ENCODE results near the gene CWF19L2.
A peak's percentile ranks its signal among the peaks of the same experiment; 100 is the strongest.
"Not testable (repeated sequence)": the region's sequence is repeated elsewhere in the genome, so short reads cannot be mapped to it uniquely, and the experiment has no call there.

Gene CWF19L2

DNA sequence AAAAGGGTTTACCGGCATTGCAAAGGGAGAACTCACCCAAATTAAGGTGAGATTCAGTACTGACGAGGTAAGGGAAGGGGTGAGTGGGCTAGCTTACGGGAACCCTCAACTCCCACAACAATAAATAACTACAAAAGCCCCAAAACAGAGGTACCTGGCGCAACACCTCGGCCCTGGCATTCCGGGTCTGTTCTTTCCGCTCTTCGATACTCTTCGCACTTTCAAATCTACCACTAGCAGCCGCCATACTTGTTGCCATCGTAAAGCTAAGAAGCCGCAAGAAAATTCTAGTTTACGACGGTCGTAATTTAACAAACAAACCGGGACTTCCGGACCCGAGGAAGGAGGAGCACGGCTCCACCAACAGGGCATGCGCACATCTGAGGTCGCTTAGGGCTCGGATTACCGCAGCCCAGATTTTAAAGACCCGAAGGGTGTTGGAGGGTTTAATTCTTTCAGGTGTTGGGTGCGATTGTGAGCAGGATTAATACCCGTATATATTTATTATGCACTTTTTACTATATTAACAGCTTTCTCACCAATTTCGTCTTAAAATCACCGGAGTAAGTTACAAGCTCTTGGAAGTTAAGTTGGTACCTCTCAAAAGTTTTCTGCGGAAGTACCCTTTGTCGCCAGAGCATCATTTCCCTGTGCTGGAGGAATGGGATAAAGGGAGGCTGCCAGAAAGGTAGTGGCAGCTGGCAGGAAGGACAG, at the start of gene CWF19L2:
Gene CWF19L2 (minus strand): TSS at position 268 of the 714 bp plus-strand sequence. CDS start 9 bp downstream, at position 259.
- peak; percentile 95 for DNase-seq

DNA sequence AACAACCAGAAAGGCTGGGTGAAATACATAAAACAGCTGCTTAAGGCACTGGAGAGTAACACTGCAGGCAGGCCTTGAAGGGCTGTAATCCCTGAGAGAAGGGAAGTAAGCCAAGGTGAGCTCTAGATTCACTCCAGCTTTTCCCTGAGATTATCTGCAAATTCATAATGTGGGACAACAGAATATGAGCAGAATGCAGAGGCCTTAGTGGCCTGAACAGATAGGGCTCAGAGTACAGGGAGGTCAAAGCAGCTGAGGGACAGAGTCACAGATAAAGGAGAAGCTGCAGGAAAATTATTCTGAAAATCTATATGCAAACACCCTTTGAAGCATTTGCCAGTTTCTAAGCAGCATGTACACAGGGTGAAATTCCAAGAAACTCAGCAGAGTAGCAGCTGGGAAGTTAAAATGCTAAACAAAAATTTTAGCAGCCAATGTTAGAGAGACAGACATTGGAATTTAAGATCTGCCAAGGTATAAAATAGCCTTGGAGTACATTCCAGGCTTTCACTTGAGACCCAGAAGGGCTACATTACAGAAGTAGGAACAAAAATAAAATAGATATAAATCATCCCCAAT, 48.1 kb upstream of the CWF19L2 start:
- DNase-seq, result no peak

DNA sequence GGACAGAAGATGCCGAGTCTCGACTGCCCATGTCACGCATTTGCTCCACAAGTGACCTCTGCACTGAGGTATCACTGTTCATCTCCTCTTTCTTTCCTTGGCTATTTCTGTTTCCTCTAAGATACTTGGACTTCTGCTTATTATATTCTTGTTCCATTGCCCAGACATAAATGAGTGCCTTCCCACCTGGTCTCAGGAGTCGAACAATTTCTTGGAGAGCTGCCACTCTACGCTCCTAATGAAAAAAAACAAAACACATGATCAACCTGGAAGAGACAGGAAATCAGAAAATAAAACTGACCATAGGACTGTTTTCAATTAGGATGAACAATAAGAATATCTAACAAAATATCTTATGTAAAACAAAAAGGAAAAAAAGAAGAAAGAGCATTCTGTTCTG, 47.4 kb upstream of the CWF19L2 start:
- DNase-seq, result no peak

DNA sequence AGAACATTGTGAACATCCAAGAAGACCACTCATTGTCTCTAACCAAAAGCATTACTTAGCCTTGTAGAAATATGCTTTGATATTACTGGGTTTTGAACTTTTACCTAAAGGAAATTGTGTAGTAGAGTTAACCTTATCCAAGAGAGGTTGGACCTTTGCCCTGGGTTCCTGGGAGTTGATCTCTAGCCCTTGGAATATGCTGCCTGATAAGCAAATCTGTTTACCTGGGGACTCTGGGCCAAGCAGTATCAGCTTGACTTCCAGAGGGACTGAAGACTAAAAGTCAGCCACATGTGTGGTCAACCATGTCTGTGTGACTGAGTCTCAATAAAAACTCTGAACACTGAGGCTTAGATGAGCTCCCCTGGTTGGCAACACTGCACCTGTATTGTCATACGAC, 44.1 kb upstream of the CWF19L2 start:
- DNase-seq, result no peak

DNA sequence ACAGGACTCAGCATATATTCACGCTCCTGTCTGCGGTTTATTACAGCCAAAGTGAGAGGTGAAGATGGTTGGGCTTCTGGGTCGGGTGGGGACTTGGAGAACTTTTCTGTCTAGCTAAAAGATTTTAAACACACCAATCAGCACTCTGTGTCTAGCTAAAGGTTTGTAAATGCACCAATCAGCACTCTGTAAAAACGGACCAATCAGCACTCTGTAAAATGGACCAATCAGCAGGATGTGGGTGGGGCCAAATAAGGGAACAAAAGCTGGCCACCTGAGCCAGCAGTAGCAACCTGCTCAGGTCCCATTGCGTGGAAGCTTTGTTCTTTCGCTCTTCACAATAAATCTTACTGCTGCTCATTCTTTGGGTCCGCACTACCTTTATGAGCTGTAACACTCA, 39.7 kb upstream of the CWF19L2 start:
- DNase-seq, result not testable (repeated sequence)

DNA sequence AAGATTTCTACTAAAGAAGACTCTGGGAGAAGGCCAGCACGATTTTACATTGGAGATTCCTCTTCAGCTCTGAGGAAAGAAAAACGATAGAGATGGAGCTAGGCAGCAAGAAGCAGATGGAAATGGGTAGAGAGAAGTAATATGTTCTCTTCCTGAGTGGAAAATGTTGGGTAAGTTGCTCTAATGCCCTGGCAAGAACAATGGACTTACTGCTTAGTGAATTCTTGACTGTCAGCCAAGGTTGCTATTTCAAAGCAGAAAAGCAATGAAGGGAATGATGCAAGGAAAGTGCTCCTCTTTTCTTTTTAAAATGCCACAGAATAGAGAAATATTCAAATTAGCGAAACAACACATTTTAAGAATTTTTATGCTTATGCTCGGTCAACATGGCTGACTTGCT, 38.4 kb upstream of the CWF19L2 start:
- no peak for DNase-seq

DNA sequence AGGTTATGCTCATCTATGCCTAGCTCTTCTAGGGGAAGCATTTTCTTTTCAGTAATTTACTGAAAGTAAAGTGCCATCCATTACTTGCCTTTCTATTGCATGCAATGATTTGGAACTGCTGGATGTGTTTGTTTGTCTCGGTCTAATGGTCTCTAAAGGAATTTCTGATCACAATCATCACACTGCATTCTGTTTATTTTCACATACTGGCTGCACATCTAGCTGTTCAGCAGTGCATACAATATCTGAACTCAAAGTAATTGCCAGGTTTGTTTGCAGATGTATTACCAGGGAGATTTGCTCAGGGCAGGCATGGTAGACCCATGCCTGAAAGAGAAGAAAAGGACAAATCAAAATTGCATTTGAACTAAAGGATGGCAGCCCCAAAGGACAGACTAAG, 36.4 kb upstream of the CWF19L2 start:
- peak; percentile 6 for DNase-seq

DNA sequence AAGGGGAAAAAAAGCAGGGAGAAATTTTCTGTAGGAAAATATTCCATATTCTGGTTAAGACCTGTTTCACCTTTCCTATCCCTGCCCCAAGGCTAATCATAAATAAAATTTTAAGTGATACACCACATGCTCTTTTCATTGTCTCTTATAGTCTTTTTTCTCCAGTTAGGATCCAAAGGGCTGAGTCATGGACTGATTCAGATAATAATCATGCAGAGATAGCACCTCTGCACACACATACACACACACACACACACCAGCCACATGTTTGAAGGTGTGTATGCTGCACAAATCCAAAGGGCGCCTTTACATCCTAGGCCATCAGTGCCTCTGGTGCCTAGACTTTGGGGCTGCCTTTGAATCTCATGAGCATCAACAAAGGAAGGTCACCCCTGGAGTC, 35.5 kb upstream of the CWF19L2 start:
- no peak for DNase-seq

DNA sequence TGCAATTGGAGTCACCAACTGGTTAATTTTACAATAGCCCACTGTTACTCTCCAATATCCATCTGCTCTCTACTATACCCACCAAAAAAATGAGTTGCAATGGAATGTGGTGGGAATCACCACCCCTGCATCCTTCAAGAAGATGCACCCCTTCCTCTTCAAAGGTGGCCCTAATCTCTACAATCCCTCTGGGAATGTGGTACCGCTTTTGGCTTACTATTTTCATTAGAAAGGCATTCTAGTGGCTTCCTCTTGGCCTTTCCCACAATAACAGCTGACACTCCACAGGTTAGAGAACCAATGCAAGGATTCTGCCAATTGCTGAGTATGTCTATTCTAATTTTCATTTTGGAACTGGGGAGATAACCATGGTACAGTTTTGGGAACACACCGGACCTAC, 33.2 kb upstream of the CWF19L2 start:
- no peak for DNase-seq

DNA sequence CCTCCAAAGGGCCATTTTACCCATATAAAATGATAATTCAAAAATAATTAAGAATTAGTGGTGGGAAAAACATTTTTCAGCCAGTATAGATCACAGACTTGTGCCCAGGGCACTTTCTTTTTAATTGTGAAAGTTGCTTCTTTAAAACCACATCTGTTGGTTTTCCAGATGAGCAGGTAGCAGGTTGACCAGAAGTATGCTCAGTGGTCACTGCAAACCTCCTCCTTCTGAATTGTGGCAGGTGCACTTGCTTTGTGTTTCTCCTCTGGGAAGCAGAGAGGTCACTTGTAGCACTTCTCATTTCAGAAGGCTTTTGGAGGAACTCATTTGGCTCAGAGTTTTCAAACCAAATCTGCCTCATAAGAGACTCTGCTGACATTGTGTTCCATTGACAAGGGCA, 24.6 kb upstream of the CWF19L2 start:
- no peak for DNase-seq

DNA sequence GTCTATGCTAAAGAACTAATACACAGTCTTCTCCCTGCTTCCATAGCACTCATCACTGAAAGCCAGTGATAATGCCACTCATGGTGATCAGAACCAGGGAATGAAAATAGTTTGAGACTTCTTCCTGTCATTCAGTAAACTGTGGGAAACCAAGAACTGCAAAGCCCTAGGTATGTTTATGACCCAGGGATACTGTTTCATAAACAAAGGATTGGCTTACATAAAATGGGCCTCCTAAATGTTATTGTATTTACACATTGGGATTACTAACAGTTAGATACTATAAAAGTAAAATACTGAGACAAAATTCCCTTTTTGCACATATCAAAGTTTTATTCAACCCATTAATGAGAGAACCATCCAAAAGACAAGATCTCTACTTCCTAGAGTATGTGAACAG, 21.3 kb upstream of the CWF19L2 start:
- no peak for DNase-seq

DNA sequence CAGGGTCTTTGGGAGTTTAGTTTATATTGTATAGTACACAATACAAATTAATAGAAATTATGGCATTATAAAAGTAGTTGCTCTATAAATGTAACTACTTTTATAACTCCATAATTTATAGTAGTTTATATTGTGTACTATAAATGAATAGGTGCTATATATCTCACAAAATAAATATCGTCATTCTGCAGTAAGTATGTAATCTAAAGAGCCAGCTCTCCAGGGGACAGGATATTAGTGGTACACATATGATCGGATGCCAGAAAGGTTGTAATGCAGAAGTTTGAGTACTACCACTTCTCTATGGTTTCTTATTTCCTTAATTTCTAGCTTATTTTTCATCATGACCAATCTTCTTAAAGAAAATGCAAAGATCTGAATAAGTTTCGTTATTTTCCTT, 20.2 kb upstream of the CWF19L2 start:
- no peak for DNase-seq

DNA sequence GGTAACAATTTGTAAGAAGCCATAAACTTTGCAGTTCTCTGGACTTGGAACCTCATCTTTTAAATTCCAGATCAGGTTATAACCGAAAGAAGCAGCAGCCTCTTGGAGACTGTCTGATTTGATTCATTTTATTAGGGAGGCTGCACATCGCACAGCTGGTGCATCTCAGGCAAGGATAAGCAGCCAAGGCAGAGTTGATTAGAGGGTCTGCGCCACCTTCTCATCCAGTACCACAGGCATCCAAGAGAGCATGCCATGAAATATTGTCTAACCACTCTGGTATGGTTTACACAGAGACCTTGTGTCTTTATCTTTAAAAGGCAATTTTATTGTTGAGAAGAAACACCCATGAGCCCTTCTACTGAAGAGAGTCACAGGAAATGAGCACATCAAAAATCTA, 16.2 kb upstream of the CWF19L2 start:
- DNase-seq, result no peak

DNA sequence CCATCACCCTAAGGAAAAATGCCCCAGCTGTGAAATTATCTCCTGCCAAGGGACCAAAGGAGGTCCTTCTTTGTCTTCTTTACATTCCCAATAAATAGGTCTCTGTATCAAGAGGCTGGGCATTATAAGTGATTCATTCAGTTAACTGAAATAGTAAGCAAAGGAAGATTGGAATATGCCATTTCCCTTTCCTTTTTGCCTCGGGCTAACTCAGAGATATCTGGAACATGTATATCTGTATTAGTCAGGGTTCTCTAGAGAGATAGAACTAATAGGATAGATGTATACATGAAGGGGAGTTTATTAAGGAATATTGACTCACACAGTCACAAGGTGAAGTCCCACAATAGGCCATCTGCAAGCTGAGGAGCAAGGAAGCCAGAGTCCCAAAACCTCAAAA, 15.3 kb upstream of the CWF19L2 start:
- no peak for DNase-seq

DNA sequence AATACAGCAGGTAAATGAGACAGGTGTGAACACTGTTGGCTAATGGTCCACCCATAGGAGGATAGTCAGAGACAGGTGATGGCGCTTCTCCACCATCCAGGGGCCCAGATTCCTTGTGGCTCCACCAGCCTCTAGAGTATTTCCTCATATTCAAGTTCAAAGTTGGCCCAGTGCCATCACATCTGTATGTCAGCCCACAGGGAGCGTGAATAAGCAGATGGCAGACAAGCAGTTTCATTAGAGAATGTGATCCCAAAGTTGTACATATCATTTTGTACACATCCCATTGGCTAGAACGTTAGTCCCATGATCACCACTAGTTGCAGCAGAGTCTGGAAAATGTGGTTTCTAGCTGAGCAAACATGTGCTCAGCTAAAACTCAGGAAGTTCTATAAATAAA, 11.0 kb upstream of the CWF19L2 start:
- DNase-seq, result peak; percentile 6

DNA sequence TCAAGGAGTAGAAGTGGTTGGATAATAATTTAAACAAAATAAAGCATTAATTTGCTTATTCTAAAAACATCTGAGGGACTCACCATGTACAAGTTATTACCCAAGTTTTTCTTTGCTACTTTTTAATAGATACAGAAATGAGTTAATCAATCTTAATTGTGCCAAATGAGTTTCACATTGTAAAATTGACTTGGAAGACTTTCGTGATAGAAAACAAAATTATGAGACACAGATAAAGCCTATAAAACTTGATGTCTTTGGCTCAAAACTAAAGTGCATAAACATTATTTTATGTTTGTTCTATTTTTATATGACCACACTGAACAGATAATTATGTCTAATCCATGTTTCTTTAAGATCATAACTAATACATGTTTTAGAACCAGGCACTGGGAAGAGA, 10.1 kb upstream of the CWF19L2 start:
- no peak for DNase-seq

DNA sequence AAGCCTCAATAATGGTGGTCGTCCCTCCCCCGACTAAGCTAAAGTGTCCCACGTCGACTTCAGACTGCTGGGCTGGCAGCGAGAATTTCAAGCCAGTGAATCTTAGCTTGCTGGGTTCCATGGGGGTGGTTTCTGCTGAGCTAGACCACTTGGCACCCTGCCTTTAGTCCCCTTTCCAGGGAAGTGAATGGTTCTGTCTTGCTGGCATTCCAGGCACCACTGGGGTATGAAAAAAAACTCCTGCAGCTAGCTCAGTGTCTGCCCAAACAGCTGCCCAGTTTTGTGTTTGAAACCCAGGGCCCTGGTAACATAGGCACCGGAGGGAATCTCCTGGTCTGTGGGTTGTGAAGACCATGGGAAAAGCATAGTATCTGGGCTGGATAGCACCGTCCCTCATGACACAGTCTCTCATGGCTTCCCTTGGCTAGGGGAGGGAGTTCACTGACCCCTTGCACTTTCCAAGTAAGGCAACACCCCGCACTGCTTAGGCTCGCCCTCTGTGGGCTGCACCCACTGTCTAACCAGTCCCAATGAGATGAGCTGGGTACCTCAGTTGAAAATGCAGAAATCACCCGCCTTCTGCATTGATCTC, 8.7 kb upstream of the CWF19L2 start:
- not testable (repeated sequence) for DNase-seq

DNA sequence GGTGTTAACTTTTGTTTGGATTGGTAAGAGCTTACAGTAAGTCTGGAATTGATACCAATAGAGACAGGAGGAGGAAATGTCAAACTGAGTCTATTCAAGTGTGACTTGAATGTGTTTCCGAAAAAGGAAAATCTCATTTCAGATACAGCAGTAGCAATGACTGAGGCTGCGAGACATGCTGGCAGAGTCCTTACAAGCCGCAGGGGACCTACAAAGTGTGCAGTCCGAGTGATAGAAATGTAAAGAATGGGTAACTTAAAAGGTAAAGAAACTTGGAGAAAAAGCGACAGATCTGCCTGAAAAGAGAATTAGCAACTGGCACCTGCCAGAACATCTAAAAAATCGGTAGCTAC, 444 bp downstream of the CWF19L2 start:
- no peak for DNase-seq

DNA sequence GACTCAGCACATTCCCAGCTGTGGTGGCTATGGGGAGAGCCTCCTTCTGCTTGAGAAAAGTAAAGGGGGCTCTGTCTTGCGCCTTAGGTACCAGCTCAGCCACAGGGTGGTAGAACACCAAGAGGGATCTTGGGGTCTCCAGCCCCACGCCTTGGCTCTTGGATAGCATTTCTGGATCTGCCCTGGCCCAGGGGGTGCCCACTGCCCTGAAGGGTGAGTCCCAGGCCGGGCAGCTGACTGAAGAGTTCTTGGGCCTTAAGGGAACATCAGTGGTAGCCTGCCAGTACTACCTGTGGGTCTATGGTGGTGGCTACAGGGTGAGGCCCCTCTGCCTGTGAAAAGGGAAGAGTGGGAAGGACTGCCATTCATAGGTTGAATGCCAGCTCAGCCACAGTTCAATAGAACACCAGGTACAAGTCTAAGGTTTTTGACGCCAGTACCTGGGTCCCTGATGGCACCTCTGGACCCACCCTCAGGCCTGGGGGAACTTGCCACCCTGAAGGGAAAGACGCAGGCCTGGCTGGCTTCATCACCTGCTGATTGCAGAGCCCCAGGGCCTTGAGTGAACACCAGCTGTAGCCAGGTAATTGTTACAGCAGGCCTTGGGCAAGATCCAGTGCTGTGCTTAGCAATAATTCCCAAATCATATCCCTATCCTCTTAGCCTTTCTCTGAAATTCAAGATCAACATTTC, 3.9 kb downstream of the CWF19L2 start:
- no peak for DNase-seq

DNA sequence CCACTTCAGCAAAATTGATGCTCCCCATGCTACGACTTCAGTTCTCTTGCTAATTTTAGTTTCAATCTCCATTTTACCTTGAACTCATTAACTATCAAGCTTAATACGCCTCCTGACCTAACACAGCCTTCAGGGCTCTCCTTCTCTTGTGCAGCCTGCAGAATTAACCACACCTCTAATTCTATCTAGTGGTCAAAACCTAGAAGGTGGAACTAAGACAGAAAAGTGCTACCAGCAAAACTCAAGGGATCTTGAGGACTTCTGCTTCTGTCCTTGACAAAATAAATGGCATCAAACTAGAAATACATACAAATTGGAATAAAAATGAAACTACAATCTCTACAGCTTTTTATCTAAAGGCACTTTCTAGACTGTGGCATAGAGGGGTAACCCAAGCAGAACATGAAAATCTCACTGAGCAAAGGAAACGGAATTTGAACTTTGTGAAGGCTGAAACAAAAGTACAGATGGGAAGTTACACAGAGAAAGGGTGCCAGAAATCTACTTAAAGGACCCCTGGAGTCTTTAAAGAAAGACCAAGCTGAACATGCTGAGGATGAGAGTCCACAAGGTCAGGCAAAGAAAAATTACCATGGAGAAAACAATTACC, 10.7 kb downstream of the CWF19L2 start:
- DNase-seq, result no peak

DNA sequence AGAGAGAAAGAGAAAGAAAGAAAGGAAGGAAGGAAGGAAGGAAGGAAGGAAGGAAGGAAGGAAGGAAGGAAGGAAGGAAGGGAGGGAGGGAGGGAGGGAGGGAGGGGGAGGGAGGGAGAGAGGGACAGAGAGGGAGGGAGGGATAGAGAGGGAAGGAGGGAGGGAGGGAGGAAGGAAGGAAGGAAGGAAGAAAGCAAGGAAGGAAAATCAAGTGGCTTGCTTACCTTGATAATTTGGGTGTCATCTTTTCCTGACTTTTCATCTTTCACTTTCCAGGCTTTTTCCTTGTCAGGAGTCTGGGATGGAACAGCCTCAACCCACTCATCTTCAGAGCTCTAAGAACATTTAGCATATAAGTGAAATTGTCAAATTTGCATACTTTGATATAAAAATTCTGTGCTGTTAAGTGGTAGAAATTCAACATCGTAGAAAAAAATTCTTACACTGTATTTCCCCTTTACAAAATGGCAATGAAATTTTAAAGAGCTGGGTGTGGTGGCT, 14.9 kb downstream of the CWF19L2 start:
- DNase-seq, result no peak

DNA sequence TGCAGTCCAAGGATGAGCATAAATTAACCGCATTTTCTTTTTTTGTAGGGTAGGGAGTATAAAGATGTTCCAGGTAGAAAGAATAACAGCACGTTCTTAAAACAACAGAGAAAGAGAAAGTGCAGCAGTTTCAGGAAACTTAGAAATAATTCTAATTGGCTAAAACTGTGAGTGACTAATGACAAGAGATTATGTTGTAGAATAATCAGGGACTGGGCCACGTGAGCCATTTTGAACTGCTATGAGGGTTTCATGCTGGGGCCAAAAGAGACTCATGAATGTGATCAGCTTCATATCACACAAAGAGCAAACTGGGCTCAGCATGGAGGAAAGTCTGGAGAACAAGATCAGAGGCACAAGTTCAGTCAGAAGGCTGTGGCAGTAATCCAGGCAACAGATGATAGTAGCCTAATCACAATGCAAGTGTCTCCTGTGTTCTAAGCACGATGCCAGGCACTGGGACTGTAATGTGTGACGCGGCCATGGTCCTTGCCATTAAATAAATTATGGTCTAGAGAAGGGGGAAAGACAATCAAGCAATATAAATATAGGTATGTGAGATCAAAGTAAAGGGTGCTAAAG, 17.9 kb downstream of the CWF19L2 start:
- no peak for DNase-seq

DNA sequence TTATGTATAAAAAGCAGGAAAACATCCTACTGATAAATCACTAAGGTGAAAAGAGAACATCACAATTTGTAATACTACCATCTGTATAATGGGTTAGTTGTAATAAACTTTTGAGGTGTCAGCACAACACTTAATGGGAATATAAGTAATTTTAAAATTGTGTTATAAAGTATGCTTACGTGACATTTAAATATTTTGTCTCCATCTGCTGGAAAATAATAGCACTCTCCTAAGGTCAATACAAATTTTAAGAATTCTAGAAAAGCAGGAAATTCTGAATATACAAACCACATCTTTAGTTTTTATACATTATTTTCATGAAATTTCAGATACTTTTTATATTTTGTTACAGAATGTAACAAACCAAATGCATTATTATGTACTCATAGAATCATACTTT, 19.5 kb downstream of the CWF19L2 start:
- DNase-seq, result no peak

Measured in NCI-H146 (cell line).